Heart left ventricle (tissue), 13 donors: ENCODE measurements around the gene NCLN.

ENCODE experiments used
- POLR2A ChIP-seq, 2 donors: fragments of 450-650 bp; IDR thresholded peaks; one replicate each; pipeline ENCODE4 v1.6.1; 2017; ENCODE audit warnings: antibody characterized with exemption in 2 of 2, mild to moderate bottlenecking in 2 of 2, moderate library complexity in 2 of 2
- TF ChIP-seq, protein P1 (sequence below), 12 donors: fragments of 200-600 bp; sonication (generic) in 4 of 12; IDR thresholded peaks; one replicate each; pipeline versions ENCODE4 v1.5.0 to v1.8.0; 2018 to 2022; ENCODE audit warnings: antibody characterized with exemption in 12 of 12, mild to moderate bottlenecking in 5 of 12
- donor health status: ischemic (EF 13 %, LVEDD 7.1; RV severe dilation, severe dysfunction).
- donor health status: DM: no; HTN: yes; CAD: no.
- donor health status: DM: no; HTN: no; CAD: no.
- donor health status: ischemic (EF 25% LVEDD 6.9; RV normal size, moderate dysfunction).
- donor health status: ischemic (EF 25% LVEDD 5.7; RV mildly dilated, moderate dysfunction).
- donor health status: ischemic (EF 35%, LVEDD 5.7; RV mildly dilated, moderate dysfunction).
- donor health status: nonischemic (EF 11% LVEDD 7.7; RV severe dilation, severe dysfunction).
- donor health status: DM: yes; HTN: yes; CAD: no.
- donor health status: PGD.
- donor health status: ischemic (EF 29% LVEDD 5.4; RV normal size, mild dysfunction).
- donor health status: nonischemic (EF 23%, LVEDD 6.1; RV moderate dilation, normal function).

DNA sequence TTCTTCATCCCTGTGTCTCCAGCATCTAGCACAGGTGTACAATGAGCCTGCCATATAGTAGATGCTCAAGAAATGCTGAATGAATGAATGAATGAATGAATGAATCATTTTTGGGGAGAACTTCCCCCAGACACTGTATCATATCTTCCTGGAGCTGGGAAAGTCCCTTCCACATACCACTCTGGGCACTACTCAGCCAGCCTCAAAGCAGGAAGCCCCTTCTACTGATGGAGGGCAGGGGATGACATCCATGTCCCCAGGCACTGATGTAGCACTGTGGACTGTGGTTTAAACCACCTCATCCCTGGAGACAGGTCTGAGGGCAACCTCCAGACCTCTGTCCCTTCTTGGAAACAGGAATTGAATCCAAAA lies 45.1 kb upstream of the NCLN start:
- no peak for TF ChIP-seq POLR2A (IDR thresholded peaks at IDR 0.05)
- TF ChIP-seq, protein P1, sequence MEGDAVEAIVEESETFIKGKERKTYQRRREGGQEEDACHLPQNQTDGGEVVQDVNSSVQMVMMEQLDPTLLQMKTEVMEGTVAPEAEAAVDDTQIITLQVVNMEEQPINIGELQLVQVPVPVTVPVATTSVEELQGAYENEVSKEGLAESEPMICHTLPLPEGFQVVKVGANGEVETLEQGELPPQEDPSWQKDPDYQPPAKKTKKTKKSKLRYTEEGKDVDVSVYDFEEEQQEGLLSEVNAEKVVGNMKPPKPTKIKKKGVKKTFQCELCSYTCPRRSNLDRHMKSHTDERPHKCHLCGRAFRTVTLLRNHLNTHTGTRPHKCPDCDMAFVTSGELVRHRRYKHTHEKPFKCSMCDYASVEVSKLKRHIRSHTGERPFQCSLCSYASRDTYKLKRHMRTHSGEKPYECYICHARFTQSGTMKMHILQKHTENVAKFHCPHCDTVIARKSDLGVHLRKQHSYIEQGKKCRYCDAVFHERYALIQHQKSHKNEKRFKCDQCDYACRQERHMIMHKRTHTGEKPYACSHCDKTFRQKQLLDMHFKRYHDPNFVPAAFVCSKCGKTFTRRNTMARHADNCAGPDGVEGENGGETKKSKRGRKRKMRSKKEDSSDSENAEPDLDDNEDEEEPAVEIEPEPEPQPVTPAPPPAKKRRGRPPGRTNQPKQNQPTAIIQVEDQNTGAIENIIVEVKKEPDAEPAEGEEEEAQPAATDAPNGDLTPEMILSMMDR (IDR thresholded peaks at IDR 0.05): no peak
